ENCODE measurements around the gene DLGAP1.

DNA sequence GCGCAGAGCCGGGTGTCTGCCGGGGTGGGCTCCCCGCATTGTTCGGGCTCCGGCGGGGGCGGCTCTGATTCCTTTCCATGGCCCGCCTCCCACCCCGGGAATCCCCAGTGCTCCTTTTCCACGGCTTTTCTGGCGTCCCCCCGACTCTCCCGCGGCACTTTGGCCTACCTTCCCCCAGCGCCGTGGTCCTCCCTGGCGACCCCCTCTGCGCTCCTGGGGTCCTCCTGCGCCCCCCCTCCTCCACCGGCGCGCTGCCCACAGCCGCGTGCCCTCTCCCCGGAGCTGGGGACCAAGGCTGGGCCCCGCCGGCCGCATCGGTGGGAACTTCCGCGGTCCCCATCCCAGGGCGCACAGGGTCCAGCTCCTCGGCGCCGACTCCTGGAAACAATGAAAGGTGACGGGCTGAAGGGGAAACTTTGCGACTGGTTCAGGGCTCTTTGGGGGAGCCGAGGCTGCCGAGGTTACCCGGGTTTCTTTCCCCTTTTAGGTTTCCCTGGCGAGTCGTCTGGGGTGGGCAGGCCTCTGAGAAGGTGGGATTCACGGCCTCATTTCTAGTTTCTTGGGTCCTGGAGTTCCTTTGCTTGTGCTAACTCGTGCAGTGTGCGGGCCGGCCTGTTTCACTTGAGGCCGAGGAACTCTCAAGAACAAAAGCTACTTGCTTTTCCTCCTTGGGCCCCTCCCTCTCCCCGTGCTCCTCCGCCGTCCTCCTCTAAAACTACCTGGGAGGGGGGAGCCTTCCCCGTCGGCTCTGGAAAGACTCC, 1002.9 kb downstream of the DLGAP1 start:
- TF ChIP-seq CTCF (IDR thresholded peaks at IDR 0.05; ENCODE audit: low read length) (no peak), EZH2 (IDR thresholded peaks at IDR 0.05; ENCODE audit: borderline replicate concordance, low read length) (no peak)

Data from OCI-LY1 (cell line).